Smooth muscle cell of the coronary artery (primary cell): ENCODE results near the gene ZSCAN32. TPM values are rescaled to one million over a fixed set of nuclear protein-coding genes. Genes with fewer than 3 reads are reported as not detected.

Experiments used
- total RNA-seq: library from RNA; depleted of rRNA; stranded (reverse); fragments of >200 nt; gene quantifications from 2 replicates; pipeline ENCODE4 v1.2.3, GENCODE V29; 2014; ENCODE audit warnings: low replicate concordance

The ZSCAN32 gene
- 4.4 and 9.1 TPM in 2 replicates for total RNA-seq

DNA sequence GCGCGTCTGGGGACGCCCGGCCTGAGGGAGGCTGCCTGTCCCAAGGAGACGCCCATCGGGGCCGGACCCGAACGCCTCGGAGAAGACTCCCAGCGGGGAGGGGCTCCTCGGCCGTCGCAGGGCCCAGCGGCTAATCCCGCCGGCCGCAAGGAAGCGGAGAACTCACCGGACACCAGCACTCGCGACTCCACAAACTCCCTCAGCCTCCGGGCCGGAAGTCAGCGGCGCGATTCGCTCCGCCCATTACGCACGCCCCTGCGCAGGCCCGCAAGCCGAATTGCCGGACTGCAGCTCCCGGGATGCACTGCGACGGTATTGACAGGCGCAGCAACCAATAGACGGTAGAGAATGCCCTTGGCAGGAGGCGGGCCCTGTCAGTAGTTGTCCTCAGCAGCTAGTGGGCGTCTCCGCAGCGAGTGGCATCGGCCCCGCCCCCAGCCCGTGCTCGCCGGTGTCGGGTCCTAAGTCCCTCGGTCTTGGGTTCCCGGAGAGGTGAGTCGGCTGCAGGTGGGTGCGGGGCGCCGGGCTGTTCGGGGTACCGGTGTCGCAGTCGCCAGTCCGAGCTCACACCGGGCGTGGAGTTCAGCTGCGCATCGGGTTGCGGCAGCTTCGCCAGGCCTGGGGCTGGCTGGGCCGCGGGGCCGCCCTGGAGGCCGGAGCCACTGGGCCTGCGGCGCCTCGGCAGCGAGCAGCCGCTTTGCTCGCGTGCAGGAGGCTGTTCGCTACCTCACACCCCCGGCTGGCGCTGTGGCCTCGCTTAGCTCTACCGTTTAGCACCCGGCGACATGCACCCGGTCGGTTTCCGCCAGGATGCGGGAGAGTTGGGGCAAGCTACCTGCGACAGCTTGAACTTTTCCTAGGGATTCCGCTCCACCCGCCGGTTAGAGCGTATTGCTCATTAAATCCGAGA is at the start of gene ZSCAN32, which contains the start of gene ZNF174:
Gene ZSCAN32, minus strand, starts transcription at position 226 of the 910 bp plus-strand sequence. CDS start 3,447 bp downstream, outside the sequence.
Gene ZNF174, plus strand, starts transcription at position 437 of the 910 bp plus-strand sequence. CDS start 790 bp downstream, outside the sequence.

DNA sequence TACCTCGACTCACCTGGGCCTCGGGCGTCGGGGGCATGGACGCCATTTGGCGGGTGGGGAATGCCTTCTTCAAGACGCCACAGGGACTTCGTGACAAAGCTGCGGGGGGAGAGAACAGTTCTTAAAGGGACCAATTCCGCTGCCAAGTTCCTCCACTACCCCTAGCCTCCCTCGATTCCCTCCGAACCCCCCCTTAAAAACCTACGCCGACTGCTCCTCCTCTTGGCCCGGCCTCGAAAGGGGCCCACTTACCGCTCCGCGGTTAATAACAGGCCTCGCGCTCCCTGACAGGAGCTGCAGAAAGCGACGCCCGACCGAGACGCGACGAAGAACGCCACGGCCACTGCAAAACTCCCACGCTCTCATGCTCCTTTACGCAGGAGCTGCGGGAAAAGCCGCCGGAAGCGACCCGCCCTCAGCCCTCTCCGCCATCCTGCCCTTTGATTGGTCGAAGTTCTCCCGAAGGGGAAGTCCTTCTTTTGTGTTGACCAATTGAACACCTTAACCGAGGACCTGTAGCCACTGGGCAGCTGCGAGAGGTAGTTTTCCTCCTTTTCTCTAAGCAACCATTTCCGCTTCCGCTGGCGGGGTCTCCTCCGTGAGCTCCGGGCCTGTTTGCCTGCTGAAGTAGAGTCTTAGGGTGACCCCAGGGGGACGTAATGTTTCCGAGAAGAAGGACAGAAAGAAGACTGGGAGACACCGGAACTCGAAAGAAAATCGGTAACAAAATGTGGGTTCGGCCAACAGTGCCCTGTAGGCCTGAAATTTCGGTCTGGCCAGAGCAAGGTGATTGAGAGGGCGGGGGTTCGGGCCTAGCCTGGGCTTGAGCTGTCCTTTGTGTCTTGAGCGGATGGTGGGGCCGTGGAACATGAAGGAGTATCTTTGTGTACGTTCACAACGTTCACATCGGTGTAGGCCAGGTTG is 42.6 kb upstream of the ZSCAN32 start, which contains the start of the genes NAA60 and ZNF597:
Gene NAA60, plus strand, starts transcription at position 573 of the 924 bp plus-strand sequence. CDS start 32,548 bp downstream, outside the sequence.
Gene ZNF597, minus strand, starts transcription at position 397 of the 924 bp plus-strand sequence. Its CDS starts 351 bp downstream, at position 46.

DNA sequence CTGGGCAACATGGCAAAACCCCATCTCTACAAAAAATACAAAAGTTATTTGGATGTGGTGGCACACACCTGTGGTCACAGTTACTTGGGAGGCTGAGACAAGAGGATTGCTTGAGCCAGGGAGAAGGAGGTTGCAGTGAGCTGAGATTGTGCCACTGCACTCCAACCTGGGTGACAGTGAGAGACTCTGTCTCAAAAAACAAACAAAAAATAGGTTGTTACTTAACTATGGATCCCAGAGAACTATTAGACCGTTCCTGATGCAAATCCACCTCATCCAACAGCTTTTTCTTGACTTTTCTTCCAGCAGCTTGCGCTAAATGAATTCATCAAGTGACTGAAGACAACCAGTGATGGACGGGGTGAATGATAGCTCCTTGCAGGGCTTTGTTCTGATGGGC is 45.2 kb downstream of the ZSCAN32 start, which contains the start of gene OR2C1:
Gene OR2C1, plus strand, starts transcription at position 301 of the 400 bp plus-strand sequence. Its CDS starts 52 bp downstream, at position 353.

Other genes starting within 250 kb of the ZSCAN32 start
- gene OR1F1, start 212.8 kb downstream of the ZSCAN32 start, total RNA-seq, result not detected in 2 replicates
- 5.1 and 8.0 TPM in 2 replicates for gene ZNF200, start 165.8 kb downstream of the ZSCAN32 start, total RNA-seq
- gene MEFV, start 144.4 kb downstream of the ZSCAN32 start, total RNA-seq, result 0.15 TPM in 1 of 2 replicates, not detected in the other
- 17.1 and 35.3 TPM in 2 replicates for gene ZNF263, start 117.5 kb downstream of the ZSCAN32 start, total RNA-seq
- 3.9 and 4.7 TPM in 2 replicates for gene TIGD7, start 95.6 kb downstream of the ZSCAN32 start, total RNA-seq
- gene ZNF75A, start 95.5 kb downstream of the ZSCAN32 start, total RNA-seq, result 9.7 and 16.1 TPM in 2 replicates
- gene OR2C1, start 45.1 kb downstream of the ZSCAN32 start, total RNA-seq, result 0.08 and 0.23 TPM in 2 replicates
- 2.0 and 4.9 TPM in 2 replicates for gene ZNF174, start 211 bp upstream of the ZSCAN32 start, total RNA-seq
- 1.1 and 3.1 TPM in 2 replicates for gene ZNF597, start 42.5 kb upstream of the ZSCAN32 start, total RNA-seq
- 10.2 and 10.4 TPM in 2 replicates for gene NAA60, start 42.7 kb upstream of the ZSCAN32 start, total RNA-seq
- gene C16orf90, start 94.5 kb upstream of the ZSCAN32 start, total RNA-seq, result not detected in 2 replicates
- gene CLUAP1, start 100.0 kb upstream of the ZSCAN32 start, total RNA-seq, result 17.1 and 49.1 TPM in 2 replicates
- gene NLRC3, start 176.4 kb upstream of the ZSCAN32 start, total RNA-seq, result under 0.01 TPM in 2 replicates
- gene SLX4, start 210.6 kb upstream of the ZSCAN32 start, total RNA-seq, result 0.94 and 2.5 TPM in 2 replicates